HG03342 (cell line): ENCODE measurements around the gene TUBGCP4.

Experiments
- ATAC-seq: cut with Tn5 transposase; IDR thresholded peaks from one replicate; pipeline ENCODE4 v1.9.1; 2021; ENCODE audit warnings: mild to moderate bottlenecking, moderate library complexity; ENCODE audit not compliant: unreplicated experiment

Gene TUBGCP4

GRCh38 chr15:43403616-43404015 is 32.7 kb downstream of the TUBGCP4 start:
- no peak for ATAC-seq

- ATAC-seq: no peak
Observed at GRCh38 chr15:43404130-43404529, 33.2 kb downstream of the TUBGCP4 start.

GRCh38 chr15:43406189-43406588 is 35.3 kb downstream of the TUBGCP4 start:
- ATAC-seq: no peak

GRCh38 chr15:43406808-43407207 is 35.9 kb downstream of the TUBGCP4 start:
- no peak for ATAC-seq

GRCh38 chr15:43408789-43409188 is 37.9 kb downstream of the TUBGCP4 start:
- no peak for ATAC-seq

- no peak for ATAC-seq
Observed at GRCh38 chr15:43410572-43411214, 39.8 kb downstream of the TUBGCP4 start.

- ATAC-seq: no peak
Observed at GRCh38 chr15:43412096-43412495, 41.2 kb downstream of the TUBGCP4 start.

GRCh38 chr15:43414196-43414595 is 43.3 kb downstream of the TUBGCP4 start:
- no peak for ATAC-seq

GRCh38 chr15:43420435-43420834 is 49.5 kb downstream of the TUBGCP4 start:
- no peak for ATAC-seq

GRCh38 chr15:43420876-43421275 is 50.0 kb downstream of the TUBGCP4 start:
- ATAC-seq: no peak

GRCh38 chr15:43423793-43424192 is 52.9 kb downstream of the TUBGCP4 start:
- no peak for ATAC-seq

- ATAC-seq: no peak
Observed at GRCh38 chr15:43429687-43430086, 58.8 kb downstream of the TUBGCP4 start.

- no peak for ATAC-seq
Observed at GRCh38 chr15:43433165-43433564, 62.3 kb downstream of the TUBGCP4 start.

- ATAC-seq: no peak
Observed at GRCh38 chr15:43433661-43434303, 62.9 kb downstream of the TUBGCP4 start.

GRCh38 chr15:43434446-43434845 is 63.5 kb downstream of the TUBGCP4 start:
- no peak for ATAC-seq

GRCh38 chr15:43436395-43436794 is 65.5 kb downstream of the TUBGCP4 start:
- ATAC-seq: no peak

GRCh38 chr15:43439268-43439667 is 68.4 kb downstream of the TUBGCP4 start:
- no peak for ATAC-seq

GRCh38 chr15:43440721-43441281 is 69.9 kb downstream of the TUBGCP4 start:
- peak; percentile 66 for ATAC-seq

GRCh38 chr15:43441316-43441715 is 70.4 kb downstream of the TUBGCP4 start:
- ATAC-seq: no peak

GRCh38 chr15:43446344-43446743 is 75.4 kb downstream of the TUBGCP4 start:
- no peak for ATAC-seq

GRCh38 chr15:43449981-43450380 is 79.1 kb downstream of the TUBGCP4 start:
- ATAC-seq: no peak
